WTC11 (cell line): Measurements from ENCODE around the gene D2HGDH. TPM values are rescaled to one million over a fixed set of nuclear protein-coding genes. Genes with fewer than 3 reads are reported as not detected.
A peak's percentile ranks its signal among the peaks of the same experiment; 100 is the strongest.

Source experiments
- AR ChIP-seq: fragments of 250-450 bp; sonication (Bioruptor Pico); IDR thresholded peaks from 2 replicates; pipeline ENCODE4 v1.9.0; 2021; ENCODE audit warnings: mild to moderate bottlenecking
- ATF3 ChIP-seq: sonication (generic); formaldehyde crosslinking; conservative IDR thresholded peaks from 2 replicates; pipeline ENCODE4 v1.8.1; 2022; ENCODE audit warnings: mild to moderate bottlenecking, missing genetic modification reagents
- CDX4 ChIP-seq: fragments of 250-450 bp; sonication (Bioruptor Pico); IDR thresholded peaks from 2 replicates; pipeline ENCODE4 v1.9.0; 2021; ENCODE audit warnings: moderate library complexity, mild to moderate bottlenecking, inconsistent platforms, borderline replicate concordance
- CREB1 ChIP-seq: sonication (generic); formaldehyde crosslinking; IDR thresholded peaks from 2 replicates; pipeline ENCODE4 v1.8.0; 2023; ENCODE audit warnings: mild to moderate bottlenecking, missing genetic modification reagents
- E2F1 ChIP-seq: sonication (generic); formaldehyde crosslinking; IDR thresholded peaks from 2 replicates; pipeline ENCODE4 v1.8.0; 2022; ENCODE audit warnings: mild to moderate bottlenecking, missing genetic modification reagents
- E2F5 ChIP-seq: sonication (generic); formaldehyde crosslinking; IDR thresholded peaks from 2 replicates; pipeline ENCODE4 v1.8.1; 2022; ENCODE audit warnings: mild to moderate bottlenecking, moderate library complexity, missing genetic modification reagents
- ERG ChIP-seq: fragments of 250-450 bp; sonication (Bioruptor Pico); IDR thresholded peaks from 2 replicates; pipeline ENCODE4 v1.8.0; 2021; ENCODE audit warnings: mild to moderate bottlenecking
- ESRRA ChIP-seq: sonication (generic); formaldehyde crosslinking; IDR thresholded peaks from 2 replicates; pipeline ENCODE4 v1.8.1; 2022; ENCODE audit warnings: mild to moderate bottlenecking, missing genetic modification reagents, borderline replicate concordance
- ETV6 ChIP-seq: sonication (generic); formaldehyde crosslinking; IDR thresholded peaks from 2 replicates; pipeline ENCODE4 v1.8.1; 2022; ENCODE audit warnings: mild to moderate bottlenecking, missing genetic modification reagents
- GABPB1 ChIP-seq: sonication (generic); formaldehyde crosslinking; IDR thresholded peaks from 2 replicates; pipeline ENCODE4 v1.8.1; 2023; ENCODE audit warnings: mild to moderate bottlenecking, missing genetic modification reagents
- JUN ChIP-seq: sonication (generic); formaldehyde crosslinking; IDR thresholded peaks from 2 replicates; pipeline ENCODE4 v1.8.0; 2023; ENCODE audit warnings: mild to moderate bottlenecking, missing genetic modification reagents
- MYBL2 ChIP-seq: sonication (generic); formaldehyde crosslinking; IDR thresholded peaks from 2 replicates; pipeline ENCODE4 v1.8.1; 2023; ENCODE audit warnings: mild to moderate bottlenecking, moderate library complexity, missing genetic modification reagents
- PRDM15 ChIP-seq: sonication (generic); formaldehyde crosslinking; IDR thresholded peaks from 2 replicates; pipeline ENCODE4 v1.8.0; 2022; ENCODE audit warnings: missing genetic modification reagents
- SMAD4 ChIP-seq: sonication (generic); formaldehyde crosslinking; IDR thresholded peaks from 2 replicates; pipeline ENCODE4 v1.8.0; 2022; ENCODE audit warnings: mild to moderate bottlenecking, missing genetic modification reagents
- SOX15 ChIP-seq: fragments of 250-450 bp; sonication (Bioruptor Pico); IDR thresholded peaks from 2 replicates; pipeline ENCODE4 v1.9.0; 2021; ENCODE audit warnings: mild to moderate bottlenecking
- TCF7 ChIP-seq: sonication (generic); formaldehyde crosslinking; IDR thresholded peaks from 2 replicates; pipeline ENCODE4 v1.8.0; 2022; ENCODE audit warnings: mild to moderate bottlenecking, low read depth, missing genetic modification reagents, moderate library complexity
- USF2 ChIP-seq: sonication (generic); formaldehyde crosslinking; IDR thresholded peaks from 2 replicates; pipeline ENCODE4 v1.8.1; 2023; ENCODE audit warnings: mild to moderate bottlenecking, missing genetic modification reagents, moderate library complexity
- ZBTB43 ChIP-seq: sonication (generic); formaldehyde crosslinking; IDR thresholded peaks from 2 replicates; pipeline ENCODE4 v1.8.1; 2023; ENCODE audit warnings: mild to moderate bottlenecking, missing genetic modification reagents
- ZNF121 ChIP-seq: sonication (generic); formaldehyde crosslinking; IDR thresholded peaks from 2 replicates; pipeline ENCODE4 v1.8.0; 2023; ENCODE audit warnings: missing genetic modification reagents
- ZNF281 ChIP-seq: sonication (generic); formaldehyde crosslinking; IDR thresholded peaks from 2 replicates; pipeline ENCODE4 v1.8.0; 2023; ENCODE audit warnings: mild to moderate bottlenecking, missing genetic modification reagents
- ZNF317 ChIP-seq: sonication (generic); formaldehyde crosslinking; IDR thresholded peaks from 2 replicates; pipeline ENCODE4 v1.8.1; 2023; ENCODE audit warnings: low read depth, mild to moderate bottlenecking, moderate library complexity, missing genetic modification reagents, borderline replicate concordance
- total RNA-seq: library from RNA; stranded (reverse); gene quantifications from 3 replicates; pipeline ENCODE4 v1.2.3, GENCODE V29; 2021

Gene D2HGDH
- total RNA-seq, 1 experiment from 2014 or later: 22.7 TPM

- TF ChIP-seq CDX4: no peak
- TF ChIP-seq ZNF121 (CRISPR knock-in tag): no peak
- no peak for TF ChIP-seq USF2 (CRISPR knock-in tag)
- peak; percentile 46; the same call in 1 of the 2 replicates for TF ChIP-seq CREB1
- no peak for TF ChIP-seq ZBTB43 (CRISPR knock-in tag)
- TF ChIP-seq ZNF281 (CRISPR knock-in tag): peak; percentile 56; the same call in 1 of the 2 replicates
- no peak for TF ChIP-seq ATF3 (CRISPR knock-in tag)
- no peak for TF ChIP-seq ESRRA (CRISPR knock-in tag)
- peak; percentile 60; the same call in 1 of the 2 replicates for TF ChIP-seq TCF7 (CRISPR knock-in tag)
- TF ChIP-seq ERG: no peak
- TF ChIP-seq MYBL2 (CRISPR knock-in tag): peak; percentile 56; the same call in 1 of the 2 replicates
- TF ChIP-seq ETV6 (CRISPR knock-in tag): peak; percentile 60; the same call in 1 of the 2 replicates
- 0 out of 2 replicates have a peak, but pooled peaks have one; percentile 29 for TF ChIP-seq ZNF317 (CRISPR knock-in tag)
- peak; percentile 94 for TF ChIP-seq E2F5 (CRISPR knock-in tag)
- no peak for TF ChIP-seq SOX15 (CRISPR knock-in tag)
- TF ChIP-seq E2F1: no peak
- no peak for TF ChIP-seq PRDM15 (CRISPR knock-in tag)
- no peak for TF ChIP-seq AR (CRISPR knock-in tag)
- TF ChIP-seq SMAD4 (CRISPR knock-in tag): no peak
- TF ChIP-seq JUN (CRISPR knock-in tag): no peak
- TF ChIP-seq GABPB1 (CRISPR knock-in tag): no peak
Measured at GRCh38 chr2:241803387-241804325, 69.2 kb downstream of the D2HGDH start (continued).
